Measurements from ENCODE around the gene GULP1. TPM values are rescaled to one million over a fixed set of nuclear protein-coding genes. Genes with fewer than 3 reads are reported as not detected.

The GULP1 gene
- total RNA-seq, 1 experiment from 2014 or later, result 18.5 TPM

DNA sequence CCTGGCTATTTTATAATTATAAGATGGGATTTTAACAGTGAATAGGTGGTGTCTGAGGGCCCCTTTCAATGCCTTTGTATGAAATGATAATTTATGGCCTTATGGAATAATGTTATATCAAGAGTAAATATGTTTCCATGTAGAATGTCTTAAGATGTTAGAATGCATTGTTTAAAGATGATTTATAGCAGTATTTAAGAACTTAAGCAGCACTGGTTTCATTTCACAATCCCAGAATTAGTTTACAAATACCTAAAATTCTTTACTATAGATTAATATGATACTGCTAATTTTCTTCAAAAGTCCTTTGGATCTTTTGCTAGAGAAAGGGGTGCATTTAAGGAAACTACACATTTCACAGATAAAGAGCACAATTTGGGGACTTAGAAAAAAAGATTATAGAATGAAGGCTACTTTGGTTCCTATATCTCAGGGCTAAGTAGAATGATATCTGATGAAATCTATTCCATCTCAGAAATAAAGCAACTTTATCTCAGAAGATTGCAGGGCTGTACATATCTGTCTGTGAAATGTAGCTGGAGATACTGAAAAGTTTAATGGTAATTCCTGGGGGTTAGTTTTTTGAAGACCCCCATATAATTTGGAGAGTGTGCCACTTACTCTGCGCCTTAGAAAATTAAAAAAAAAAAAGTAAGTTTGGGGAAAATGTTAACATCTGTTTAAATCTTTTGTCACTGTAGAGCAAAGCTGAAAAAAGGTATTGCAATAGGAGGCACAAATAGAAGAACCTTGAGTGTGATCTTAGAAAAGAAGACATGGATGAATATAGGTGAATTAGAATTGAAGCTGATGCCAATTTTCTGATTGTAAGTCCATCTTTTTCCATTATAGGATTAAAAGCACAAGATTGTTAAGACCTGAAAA lies 123.4 kb downstream of the GULP1 start:
- no peak for DNase-seq (ENCODE audit: low read depth)

DNA sequence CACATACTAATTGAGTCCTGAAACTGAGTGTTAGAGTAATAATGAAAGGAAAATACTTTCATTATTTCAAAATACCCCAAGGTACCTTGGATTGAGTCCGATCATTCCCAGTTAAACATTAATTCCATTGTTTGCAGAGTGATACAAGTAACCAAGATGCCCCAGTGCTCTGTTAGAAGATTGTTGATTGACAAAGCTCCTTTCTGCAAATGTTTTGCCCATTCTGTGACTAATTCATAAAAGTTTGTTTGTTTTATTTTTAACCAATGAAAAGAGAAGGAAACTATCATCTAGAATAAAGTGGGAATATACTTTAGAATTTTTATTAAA lies 124.0 kb downstream of the GULP1 start:
- no peak for DNase-seq (ENCODE audit: low read depth)

DNA sequence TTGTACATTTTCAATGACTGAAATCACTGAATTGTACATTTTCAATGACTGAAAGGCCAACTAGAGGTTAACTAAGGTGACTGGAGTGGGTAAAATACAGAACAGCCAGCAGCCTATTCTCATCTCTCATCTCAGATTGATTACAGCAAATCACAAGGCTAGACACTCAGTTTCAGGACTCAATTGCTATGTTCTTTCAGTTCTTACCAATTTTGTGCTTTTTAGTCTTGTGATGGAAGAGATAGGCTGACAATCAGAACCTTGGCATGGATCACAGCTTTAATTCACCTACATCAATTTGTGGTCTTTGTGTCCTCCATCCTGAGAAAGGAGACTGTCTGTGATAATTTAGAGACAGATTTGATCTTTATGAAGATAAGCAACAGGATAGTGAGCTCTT lies 124.7 kb downstream of the GULP1 start:
- DNase-seq (ENCODE audit: low read depth), result no peak

DNA sequence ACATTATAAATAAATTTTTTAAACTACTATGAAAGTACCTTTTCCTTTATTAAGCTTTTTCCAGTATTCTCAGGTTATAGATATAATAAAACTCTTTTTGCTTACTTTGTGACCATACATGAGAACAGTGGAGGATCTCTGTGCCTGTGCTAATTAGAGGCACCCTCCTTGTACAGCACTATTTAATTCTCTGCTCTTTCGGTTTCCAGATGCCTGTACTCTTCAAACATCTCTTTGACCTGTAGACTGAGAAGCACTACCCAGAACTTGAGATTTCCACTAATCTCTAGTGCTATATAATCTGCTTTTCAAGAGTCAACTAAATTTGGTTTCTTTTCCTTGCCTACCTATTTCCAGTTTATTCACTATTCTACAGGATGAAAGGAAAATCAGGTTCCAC lies 131.1 kb downstream of the GULP1 start:
- no peak for DNase-seq (ENCODE audit: low read depth)

DNA sequence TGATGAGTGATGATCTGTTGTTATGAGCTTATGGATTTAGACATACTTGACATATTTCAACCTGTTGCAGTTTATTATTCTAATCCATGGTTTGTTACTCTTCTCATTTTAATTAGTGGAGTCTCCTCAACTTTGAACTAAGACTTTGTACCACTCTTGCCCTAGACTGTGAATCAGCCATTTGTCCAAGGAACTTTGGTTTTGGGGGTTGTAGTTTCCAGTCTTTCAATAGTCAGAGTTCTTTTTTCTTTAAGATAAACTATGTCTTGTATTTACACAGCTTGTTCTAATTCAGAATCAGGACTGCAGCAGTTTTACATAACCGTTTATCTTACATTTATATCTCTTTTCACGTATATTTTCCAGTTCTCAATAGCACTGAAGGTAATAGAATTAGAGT lies 133.6 kb downstream of the GULP1 start:
- DNase-seq (ENCODE audit: low read depth), result no peak

DNA sequence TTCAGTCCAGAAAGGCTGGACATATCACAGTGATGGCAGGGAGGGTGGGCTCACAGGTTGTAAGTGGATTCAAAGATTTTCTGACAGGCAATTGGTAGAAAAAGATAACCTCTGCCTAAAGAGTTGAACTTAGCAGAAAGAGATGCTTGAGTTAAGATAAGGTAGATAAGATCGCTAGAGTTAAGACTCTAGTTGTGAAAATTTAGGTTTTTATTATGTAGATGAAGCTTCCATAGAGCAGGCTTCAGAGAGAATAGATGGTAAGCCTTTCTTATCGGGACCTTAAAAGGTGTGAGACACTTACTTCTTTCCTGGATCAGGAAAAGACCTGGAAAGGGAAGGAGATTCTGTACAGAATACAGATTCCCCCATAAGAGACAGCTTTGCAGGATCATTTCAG lies 134.4 kb downstream of the GULP1 start:
- no peak for DNase-seq (ENCODE audit: low read depth)

DNA sequence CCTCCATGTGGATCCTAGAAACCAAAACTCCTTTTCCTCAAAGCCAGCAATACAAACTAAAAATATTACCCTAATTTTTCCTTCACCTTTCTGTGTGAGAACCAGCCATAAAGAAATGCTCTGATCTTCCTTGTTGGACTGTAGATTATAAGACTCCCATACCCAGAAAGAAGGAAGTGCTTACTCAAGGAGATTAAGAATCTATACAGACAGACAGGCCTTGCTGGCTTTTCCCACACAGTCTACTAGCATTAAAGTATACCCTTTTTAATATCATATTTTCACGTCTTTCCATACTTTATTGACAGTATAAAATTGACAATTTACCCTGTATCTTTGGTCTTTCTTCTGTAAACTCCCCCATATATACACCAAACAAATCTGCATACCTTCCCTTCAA lies 139.0 kb downstream of the GULP1 start:
- no peak for DNase-seq (ENCODE audit: low read depth)

DNA sequence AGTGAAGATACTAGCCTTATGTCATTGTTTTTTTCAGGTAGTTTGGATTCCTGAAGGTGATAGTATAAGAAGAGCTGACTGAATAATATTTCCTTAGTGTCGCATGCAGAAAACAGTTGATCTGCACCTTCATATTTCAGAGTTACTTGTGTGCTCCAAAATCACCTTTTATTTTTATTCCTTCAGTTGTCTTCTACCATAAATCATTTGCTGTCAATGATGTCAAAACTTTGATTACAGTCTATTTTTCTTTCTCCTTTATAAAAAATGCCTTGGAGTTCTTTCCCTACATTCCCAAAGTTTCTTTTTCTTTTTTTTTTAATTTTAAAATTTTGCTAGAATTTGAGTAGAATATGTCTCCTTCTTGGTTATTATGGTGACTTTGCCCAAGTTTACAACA lies 142.3 kb downstream of the GULP1 start:
- DNase-seq (ENCODE audit: low read depth), result no peak

DNA sequence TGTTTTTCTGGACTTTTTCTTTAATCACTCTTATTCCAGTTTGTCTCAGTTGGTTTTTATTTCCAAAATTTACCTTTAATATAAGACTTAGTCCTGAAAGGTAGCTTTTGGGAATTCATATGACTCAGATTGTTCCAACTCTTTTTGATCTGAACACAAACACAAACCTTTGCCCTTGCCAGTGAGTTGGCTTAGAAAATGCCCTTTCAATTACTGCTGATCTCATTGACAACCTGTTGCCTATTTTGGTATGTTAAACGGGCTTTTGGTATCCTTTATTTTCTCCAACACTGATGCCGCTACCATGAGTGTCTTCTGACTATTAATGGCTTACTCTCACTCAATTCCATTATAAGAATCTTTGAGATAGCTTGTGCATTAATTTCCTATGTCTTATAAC lies 143.4 kb downstream of the GULP1 start:
- DNase-seq (ENCODE audit: low read depth), result no peak

DNA sequence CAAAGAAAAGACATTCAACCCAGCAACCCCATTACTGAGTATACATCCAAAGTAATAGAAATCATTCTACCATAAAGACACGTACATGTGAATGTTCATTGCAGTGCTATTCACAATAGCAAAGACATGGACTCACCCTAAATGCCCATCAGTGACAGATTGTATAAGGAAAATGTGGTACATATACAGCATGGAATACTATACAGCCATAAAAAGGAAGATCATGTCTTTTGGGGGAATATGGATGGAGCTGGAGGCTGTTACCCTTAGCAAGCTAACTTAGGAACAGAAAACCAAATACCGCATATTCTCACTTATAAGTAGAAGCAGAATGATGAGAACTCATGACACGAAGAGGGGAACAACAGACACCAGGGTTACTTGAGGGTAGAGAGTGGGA lies 145.9 kb downstream of the GULP1 start:
- no peak for DNase-seq (ENCODE audit: low read depth)

DNA sequence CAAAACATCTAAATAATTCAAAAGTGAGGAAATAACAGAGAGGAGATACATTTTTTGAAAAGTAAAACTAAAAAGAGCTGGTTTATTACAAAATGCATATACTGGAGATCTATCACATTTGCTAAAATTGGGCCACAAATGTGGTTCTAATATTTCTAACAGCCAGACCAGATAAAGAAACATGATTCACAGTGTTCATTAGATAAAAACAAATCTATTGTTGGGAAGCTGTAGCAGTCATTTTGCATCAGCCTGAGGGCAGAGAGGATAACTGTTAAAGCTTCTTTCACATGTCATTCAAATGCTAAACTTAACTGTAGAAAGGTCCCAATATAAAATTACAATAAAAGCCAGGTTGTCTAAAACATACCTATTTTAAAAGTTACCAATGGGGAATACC lies 148.3 kb downstream of the GULP1 start:
- no peak for DNase-seq (ENCODE audit: low read depth)

DNA sequence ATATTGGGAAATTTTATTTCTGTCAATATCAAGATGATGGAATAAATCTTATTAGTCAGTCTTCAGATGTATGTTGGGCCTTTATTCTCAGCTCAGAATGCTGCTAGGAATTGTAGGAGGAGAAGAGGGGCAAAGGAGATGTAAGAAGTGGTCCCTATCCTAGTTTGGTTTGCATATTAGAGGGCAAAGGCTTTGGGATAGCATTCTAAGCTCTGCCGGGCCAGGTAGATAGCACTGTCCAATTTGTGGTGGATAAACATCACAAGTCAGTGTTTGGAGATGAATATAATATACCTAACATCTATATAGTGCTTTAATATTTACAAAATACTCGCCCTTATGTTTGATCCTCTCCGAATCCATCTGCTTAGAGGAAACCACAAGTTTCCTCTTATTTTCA lies 149.2 kb downstream of the GULP1 start:
- DNase-seq (ENCODE audit: low read depth), result no peak

DNA sequence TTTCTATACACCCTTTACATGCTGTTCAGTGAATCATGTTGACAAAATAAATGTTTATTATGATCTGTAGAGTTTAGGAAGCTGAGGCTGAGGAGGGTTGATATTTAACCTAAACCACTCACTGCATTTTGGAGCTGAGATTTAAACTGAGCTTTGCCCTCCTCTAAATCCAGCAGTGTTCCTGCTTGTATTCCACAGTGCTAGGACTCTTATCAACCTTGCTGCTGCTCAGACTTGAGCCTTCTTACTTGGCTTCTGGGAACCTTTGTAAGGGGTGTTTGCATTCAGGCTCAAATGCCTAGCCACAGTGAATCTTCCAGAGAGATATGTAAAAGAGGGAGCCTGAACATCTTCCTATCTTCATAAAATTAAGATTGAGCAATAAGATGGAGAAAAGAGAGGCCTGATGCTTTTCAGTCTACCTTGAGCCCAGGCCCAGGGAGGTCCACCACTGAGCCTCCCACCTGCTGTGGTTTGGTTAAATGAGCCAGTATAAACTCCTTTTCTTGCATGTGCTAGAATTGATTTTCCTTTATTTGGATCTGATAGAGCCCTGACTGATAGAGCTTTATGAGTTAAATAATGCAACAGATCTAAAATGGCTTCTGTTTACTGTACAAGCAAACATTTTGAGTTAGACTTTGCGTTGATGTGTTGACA lies 149.7 kb downstream of the GULP1 start:
- DNase-seq (ENCODE audit: low read depth), result no peak

DNA sequence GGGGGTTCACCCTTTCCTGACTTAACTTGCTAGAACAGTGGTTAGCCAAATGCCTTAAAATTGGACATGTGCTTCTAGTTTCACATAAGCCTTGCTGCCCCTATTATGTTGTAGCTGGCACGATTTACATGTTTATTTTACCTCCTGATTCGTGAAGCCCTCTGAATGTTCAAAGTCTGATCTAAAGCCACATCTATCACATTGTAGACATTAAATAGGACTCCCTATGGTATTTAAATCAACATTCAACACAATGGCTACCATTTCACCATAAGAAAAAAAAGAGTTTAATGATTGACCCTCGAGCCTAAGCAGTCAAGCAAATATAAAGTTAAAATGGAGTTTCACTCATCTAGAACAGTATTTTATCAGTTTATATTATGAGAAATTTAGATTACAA lies 151.5 kb downstream of the GULP1 start:
- no peak for DNase-seq (ENCODE audit: low read depth)

DNA sequence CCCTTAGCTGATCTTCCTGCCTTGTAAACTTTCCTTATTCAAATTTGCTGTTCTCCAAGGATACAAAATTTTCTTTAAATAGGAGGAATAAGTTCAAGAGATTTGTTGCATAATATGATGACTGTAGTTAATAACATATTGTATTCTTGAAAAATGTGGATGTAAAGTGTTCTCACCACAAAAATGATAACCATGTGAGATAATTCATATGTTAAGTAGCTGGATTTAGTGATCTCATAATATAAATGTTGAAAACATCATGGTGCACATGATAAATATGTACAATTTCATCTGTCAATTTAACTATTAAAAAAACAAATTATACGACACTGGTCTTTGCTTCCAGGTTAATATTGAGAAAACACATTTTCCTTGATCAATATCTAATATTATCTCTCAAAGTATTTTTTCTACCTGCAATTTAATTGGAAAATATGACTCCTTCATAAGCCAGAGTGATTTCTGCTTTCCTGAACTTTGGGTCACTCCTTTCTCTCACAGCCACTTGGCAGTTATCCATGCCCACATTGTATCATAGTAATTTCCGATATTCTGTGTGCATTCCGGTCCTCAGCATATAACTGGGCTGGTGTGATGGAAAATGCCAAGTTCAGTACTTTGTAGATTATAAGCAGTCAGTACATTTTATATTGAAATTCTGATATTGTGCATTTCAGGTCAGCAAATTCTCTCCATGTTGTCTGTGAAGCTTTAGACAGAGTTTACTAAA lies 152.6 kb downstream of the GULP1 start:
- no peak for DNase-seq (ENCODE audit: low read depth)

DNA sequence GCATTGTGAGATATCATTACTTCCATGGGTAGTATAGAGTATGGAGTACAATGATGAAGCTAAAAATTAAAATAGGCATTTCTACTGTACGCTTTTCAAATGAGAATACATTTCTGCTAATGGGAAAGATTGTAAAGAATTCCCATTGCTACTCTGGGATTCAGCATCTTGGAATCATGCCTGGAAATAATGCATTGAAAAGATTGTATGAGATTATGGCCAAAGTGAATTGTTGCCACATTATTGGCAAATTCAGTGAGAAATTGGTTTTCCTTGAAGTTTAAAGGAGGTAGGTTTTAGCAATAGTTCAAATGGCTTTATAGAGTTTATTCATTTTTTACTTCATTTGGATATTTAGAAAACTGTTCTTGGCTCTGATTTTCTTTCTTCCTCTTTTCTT lies 157.9 kb downstream of the GULP1 start:
- no peak for DNase-seq (ENCODE audit: low read depth)

DNA sequence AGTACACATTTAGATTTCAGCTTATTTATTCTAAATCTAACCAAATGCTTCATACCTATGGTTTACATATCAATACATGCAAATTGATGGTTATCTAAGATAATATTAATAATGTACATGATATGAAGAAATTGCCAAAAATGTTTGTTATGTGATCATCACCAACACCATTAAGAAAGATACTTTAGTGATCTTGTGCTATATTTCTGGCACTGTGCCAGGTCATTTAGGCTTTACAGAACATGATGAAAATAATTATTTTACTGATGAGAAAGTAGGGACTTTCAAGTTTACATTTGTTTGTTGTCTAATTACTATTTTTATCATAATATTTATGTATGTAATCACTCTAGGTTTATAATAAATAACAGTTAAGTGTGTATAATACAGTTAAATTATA lies 158.3 kb downstream of the GULP1 start:
- DNase-seq (ENCODE audit: low read depth), result no peak

DNA sequence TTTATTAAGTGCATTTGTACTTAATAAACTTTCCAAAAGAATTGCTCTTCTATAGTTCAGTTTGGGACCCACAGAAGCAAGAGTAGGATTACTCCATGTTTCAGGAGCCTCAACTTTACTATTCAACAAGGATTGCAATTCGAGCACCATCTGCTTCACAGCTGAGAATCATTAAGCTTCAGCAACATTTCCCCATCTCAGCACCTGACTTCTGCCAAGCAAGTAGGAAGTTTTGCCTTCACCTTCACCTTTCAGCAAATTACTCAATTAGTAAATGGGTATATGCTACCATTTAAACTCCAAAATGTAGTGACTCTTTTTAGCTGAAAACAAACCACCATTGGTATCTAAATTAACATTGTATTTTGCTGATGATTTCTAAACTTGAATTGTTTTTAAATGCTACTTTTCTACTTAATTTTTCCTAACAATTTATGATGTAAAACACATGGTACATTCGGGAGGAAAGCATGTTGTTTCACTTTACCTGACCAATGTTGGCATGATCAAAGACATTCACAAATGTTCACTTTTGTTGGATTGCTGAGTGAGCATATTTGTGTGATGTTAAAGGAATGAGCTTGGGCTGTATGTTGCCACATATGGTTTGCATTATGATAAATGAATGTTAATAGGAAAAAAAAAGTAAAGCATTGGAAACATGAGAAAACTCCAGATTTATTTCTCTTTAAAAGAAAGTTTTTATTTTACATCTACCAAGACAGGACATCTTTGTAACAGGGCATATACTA lies 159.2 kb downstream of the GULP1 start:
- no peak for DNase-seq (ENCODE audit: low read depth)

DNA sequence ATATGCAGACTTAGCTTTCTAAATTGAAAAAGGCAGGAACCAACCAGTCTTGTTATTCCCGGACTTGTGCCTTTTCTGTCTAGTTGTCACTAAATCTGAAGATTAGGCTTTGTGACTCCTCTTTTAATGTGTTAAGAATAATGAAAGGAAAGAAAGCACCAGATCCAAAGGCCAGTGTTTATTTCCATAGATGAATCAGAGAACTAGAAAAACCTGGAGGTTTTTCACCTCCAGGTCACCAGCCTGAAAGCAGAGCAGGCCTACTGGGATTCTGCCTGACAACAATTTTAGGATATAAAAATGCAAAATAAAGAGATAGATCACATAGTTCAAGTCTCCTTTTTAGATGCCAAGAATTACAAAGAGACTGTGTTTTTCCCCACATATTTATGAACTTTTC lies 160.4 kb downstream of the GULP1 start:
- no peak for DNase-seq (ENCODE audit: low read depth)

DNA sequence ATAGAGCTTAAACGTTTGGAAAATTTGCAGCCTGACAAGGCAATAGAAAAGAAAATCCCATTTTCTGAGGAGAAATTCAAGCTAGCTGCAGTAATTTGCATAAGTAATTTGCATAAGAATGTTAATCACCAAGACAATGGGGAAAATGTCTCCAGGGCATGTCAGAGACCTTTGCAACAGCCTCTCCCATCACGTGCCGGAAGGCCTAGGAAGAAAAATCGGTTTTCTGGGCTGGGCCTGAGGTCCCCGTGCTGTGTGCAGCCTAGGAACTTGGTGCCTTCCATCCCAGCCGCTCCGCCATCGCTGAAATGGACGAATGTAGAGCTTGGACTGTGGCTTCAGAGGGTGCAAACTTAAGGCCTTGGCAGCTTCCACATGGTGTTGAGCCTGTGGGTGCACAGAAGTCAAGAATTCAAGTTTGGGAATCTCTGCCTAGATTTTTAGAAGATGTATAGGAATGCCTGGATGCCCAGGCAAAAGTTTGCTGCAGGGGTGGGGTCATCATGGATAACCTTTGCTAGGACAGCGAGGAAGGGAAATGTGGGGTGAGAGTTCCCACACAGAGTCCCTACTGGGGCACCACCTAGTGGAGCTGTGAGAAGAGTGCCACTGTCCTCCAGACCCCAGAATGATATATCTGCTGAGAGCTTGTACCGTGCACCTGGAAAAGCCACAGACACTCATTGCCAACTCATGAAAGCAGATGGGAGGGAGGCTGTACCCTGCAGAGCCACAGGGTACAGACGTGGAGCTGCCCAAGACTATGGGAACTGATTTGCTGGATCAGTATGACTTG lies 164.6 kb downstream of the GULP1 start:
- no peak for DNase-seq (ENCODE audit: low read depth)

DNA sequence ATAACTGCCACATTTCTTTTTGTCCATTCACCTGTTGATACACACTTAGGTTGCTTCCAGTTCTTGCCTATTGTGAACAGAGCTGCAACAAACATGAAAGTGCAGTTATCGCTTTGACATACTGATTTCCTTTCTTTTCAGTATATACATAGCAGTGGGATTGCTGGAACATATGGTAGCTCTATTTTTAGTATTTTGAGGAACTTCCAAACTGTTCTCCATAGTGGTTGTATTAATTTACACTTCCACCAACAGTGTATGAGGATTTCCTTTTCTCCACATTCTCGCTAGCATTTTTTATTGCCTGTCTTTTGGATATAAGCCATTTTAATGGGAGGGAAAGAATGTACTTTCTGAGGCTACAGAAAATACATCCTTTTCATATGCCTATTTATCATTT lies 167.4 kb downstream of the GULP1 start:
- no peak for DNase-seq (ENCODE audit: low read depth)
